ENCODE results near the gene GHRH. TPM values are rescaled to one million over a fixed set of nuclear protein-coding genes. Genes with fewer than 3 reads are reported as not detected.

Gene GHRH
- total and polyA plus RNA-seq, 2 donors (not counting 1 experiment from before 2014, with no cell fraction given), result not detected

DNA sequence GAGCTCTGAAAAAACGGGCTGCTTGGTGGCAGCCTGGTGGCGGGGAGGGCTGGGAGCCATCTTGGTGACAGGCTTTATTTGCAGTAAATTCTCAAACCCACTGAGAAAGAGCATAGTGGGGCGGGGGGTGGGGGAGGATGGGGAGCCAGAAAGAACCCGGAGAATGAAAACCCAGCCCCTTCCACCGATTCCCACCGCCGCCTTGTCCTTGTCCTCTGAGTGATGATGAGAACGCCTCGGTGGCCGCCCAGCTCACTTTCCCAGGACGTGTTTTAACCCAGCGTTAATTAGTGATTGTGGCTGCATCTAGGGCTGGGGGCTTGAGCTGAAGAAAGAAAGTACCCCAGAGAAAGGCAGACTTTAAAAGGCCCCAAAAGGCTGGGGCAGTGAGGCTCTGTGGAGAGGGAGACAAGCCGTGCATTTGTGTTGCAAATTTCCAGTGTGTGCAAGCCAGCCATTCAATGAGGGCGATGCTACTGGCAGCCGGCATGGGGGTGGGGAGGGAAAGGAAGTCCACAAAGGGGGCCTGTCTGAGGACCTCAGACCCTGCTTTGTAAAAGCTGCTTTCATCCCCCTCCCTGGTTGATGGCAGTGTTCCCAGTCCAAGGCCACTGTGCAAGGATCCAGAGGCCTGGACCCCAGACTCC is 6.2 kb upstream of the GHRH start:
- no peaks in the 10 kb centered on the region for H3K9me3 Mint-ChIP-seq (ENCODE audit: insufficient read depth)
- no peaks in the 10 kb centered on the region for H3K27me3 Mint-ChIP-seq
- Histone ChIP-seq H2AFZ (ENCODE audit: insufficient read depth, low read depth, low read length, poor library complexity, severe bottlenecking) (no peak overlapping the region), H3K27me3 (replicated peaks in 1 of 4; ENCODE audit: control extremely low read depth in 1 of 4, control insufficient read depth in 3 of 4, insufficient read depth in 4 of 4, low read length in 3 of 4) (no peaks in the 10 kb centered on the region), H4K20me1 (ENCODE audit: control insufficient read depth, insufficient read depth, low read length, poor library complexity, severe bottlenecking) (no peaks in the 10 kb centered on the region), H3K9ac (ENCODE audit: low read length) (no peak overlapping the region), H3K4me2 (replicated peaks; ENCODE audit: low read depth, low read length, poor library complexity, severe bottlenecking) (no peak overlapping the region), H3K4me1 (ENCODE audit: control insufficient read depth in 2 of 2, insufficient read depth in 2 of 2, low read length in 2 of 2) (peaks cover 21 to 28% of the 10 kb centered on the region in 2 donors), H3K27ac (ENCODE audit: low read length in 2 of 2) (no peak overlapping the region), H3K4me3 (ENCODE audit: control extremely low read depth in 1 of 5, extremely low read depth in 1 of 5, insufficient read depth in 1 of 5, low read depth in 2 of 5, low read length in 4 of 5) (no peak overlapping the region), H3K36me3 (replicated peaks in 1 of 2; ENCODE audit: control extremely low read depth in 1 of 2, control insufficient read depth in 1 of 2, extremely low read depth in 1 of 2, insufficient read depth in 2 of 2, low read length in 1 of 2) (no peaks in the 10 kb centered on the region), H3K79me2 (ENCODE audit: control insufficient read depth, insufficient read depth, low read length) (no peaks in the 10 kb centered on the region), H3K9me3 (ENCODE audit: control extremely low read depth in 1 of 3, control insufficient read depth in 2 of 3, insufficient read depth in 1 of 3, low read length in 2 of 3) (no peaks in the 10 kb centered on the region)
- CTCF ChIA-PET, result interaction anchor here (0.6 to 9.8 kb wide), 8 partner anchors 9 to 798 kb away, joined by 3 to 161 read pairs (median 14); no protein-coding TSS in a partner anchor
- TF ChIP-seq, protein P1, sequence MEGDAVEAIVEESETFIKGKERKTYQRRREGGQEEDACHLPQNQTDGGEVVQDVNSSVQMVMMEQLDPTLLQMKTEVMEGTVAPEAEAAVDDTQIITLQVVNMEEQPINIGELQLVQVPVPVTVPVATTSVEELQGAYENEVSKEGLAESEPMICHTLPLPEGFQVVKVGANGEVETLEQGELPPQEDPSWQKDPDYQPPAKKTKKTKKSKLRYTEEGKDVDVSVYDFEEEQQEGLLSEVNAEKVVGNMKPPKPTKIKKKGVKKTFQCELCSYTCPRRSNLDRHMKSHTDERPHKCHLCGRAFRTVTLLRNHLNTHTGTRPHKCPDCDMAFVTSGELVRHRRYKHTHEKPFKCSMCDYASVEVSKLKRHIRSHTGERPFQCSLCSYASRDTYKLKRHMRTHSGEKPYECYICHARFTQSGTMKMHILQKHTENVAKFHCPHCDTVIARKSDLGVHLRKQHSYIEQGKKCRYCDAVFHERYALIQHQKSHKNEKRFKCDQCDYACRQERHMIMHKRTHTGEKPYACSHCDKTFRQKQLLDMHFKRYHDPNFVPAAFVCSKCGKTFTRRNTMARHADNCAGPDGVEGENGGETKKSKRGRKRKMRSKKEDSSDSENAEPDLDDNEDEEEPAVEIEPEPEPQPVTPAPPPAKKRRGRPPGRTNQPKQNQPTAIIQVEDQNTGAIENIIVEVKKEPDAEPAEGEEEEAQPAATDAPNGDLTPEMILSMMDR (IDR thresholded peaks at IDR 0.05), result no peak
- TF ChIP-seq EZH2 (IDR thresholded peaks at IDR 0.05; ENCODE audit: borderline replicate concordance, insufficient read depth, low read depth, low read length, poor library complexity, severe bottlenecking), result no peak
- H3K4me1 Mint-ChIP-seq, result peaks cover 27% of the 10 kb centered on the region
- POLR2A ChIA-PET, result interaction anchor here (0.7 kb wide), 1 partner anchor 267 kb away, joined by 7 read pairs; no protein-coding TSS in a partner anchor
- ATAC-seq (ENCODE audit: low read depth), result no peak
- WGBS (ENCODE audit: insufficient coverage), result 92% methylated on average over 12 of the region's 15 CpGs
- intact Hi-C loops (cut with micrococcal nuclease), result no loop called here
- no peak for DNase-seq
- H3K4me3 Mint-ChIP-seq, result no peak overlapping the region
- no peak overlapping the region for H3K27ac Mint-ChIP-seq

DNA sequence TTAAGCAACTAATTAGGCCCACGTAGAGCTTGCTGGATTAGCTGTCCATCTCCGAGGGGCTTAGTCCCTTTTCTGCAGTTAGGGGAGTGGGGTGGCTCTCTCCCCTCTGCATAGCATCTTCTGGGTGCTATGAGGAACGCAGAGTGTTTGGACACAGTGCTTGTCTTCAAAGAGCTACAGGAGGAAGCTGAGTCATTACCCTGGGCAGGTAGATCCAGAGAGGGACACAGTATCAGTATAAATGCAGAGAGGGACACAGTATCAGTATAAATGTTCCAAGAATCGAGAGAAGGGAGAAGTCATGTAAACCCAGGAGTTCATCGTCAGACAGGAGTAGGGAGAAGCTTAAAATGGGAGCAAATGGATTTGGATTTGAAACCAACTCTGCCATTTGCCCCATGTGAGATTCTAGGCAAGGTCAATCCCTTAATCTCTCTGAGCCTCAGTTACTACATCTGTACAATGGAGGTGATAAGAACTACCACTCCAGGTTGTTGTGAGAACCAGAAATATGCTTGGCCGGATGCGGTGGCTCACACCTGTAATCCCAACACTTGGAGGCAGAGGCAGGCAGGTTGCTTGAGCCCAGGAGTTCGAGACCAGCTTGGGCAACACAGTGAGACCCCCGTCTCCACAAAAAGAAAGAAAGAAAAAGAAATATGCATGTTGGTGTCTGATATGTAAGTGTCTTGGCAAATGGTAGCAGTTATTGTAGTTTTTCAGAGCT is 5.5 kb upstream of the GHRH start:
- Histone ChIP-seq H2AFZ (ENCODE audit: insufficient read depth, low read depth, low read length, poor library complexity, severe bottlenecking) (no peak overlapping the region), H3K4me2 (replicated peaks; ENCODE audit: low read depth, low read length, poor library complexity, severe bottlenecking) (no peak overlapping the region), H3K27ac (ENCODE audit: low read length in 2 of 2) (no peak overlapping the region), H3K36me3 (replicated peaks in 1 of 2; ENCODE audit: control extremely low read depth in 1 of 2, control insufficient read depth in 1 of 2, extremely low read depth in 1 of 2, insufficient read depth in 2 of 2, low read length in 1 of 2) (no peaks in the 10 kb centered on the region), H3K9ac (ENCODE audit: low read length) (no peak overlapping the region), H4K20me1 (ENCODE audit: control insufficient read depth, insufficient read depth, low read length, poor library complexity, severe bottlenecking) (no peaks in the 10 kb centered on the region), H3K27me3 (replicated peaks in 1 of 4; ENCODE audit: control extremely low read depth in 1 of 4, control insufficient read depth in 3 of 4, insufficient read depth in 4 of 4, low read length in 3 of 4) (no peaks in the 10 kb centered on the region), H3K79me2 (ENCODE audit: control insufficient read depth, insufficient read depth, low read length) (no peaks in the 10 kb centered on the region), H3K4me1 (ENCODE audit: control insufficient read depth in 2 of 2, insufficient read depth in 2 of 2, low read length in 2 of 2) (peaks cover 21 to 28% of the 10 kb centered on the region in 2 donors), H3K4me3 (ENCODE audit: control extremely low read depth in 1 of 5, extremely low read depth in 1 of 5, insufficient read depth in 1 of 5, low read depth in 2 of 5, low read length in 4 of 5) (no peak overlapping the region), H3K9me3 (ENCODE audit: control extremely low read depth in 1 of 3, control insufficient read depth in 2 of 3, insufficient read depth in 1 of 3, low read length in 2 of 3) (no peaks in the 10 kb centered on the region)
- no peak overlapping the region for H3K27ac Mint-ChIP-seq
- H3K4me3 Mint-ChIP-seq, result no peak overlapping the region
- peaks cover 3% of the 10 kb centered on the region for H3K27me3 Mint-ChIP-seq
- CTCF ChIA-PET, result interaction anchor here (1.5 to 9.8 kb wide), 4 partner anchors 10 to 265 kb away, joined by 3 to 161 read pairs (median 18); no protein-coding TSS in a partner anchor
- no peak for ATAC-seq (ENCODE audit: low read depth)
- POLR2A ChIA-PET, result interaction anchor here (0.6 to 0.7 kb wide), 2 partner anchors 118 to 268 kb away, joined by 3 to 7 read pairs; no protein-coding TSS in a partner anchor
- DNase-seq, result no peak
- TF ChIP-seq EZH2 (IDR thresholded peaks at IDR 0.05; ENCODE audit: borderline replicate concordance, insufficient read depth, low read depth, low read length, poor library complexity, severe bottlenecking), result no peak
- TF ChIP-seq, protein P1 (IDR thresholded peaks at IDR 0.05), result no peak
- H3K9me3 Mint-ChIP-seq (ENCODE audit: insufficient read depth), result no peaks in the 10 kb centered on the region
- intact Hi-C loops (cut with micrococcal nuclease), result no loop called here
- 95% methylated on average over 6 of the region's 9 CpGs for WGBS (ENCODE audit: insufficient coverage)
- H3K4me1 Mint-ChIP-seq, result peaks cover 26% of the 10 kb centered on the region
